GM12892 (cell line): ENCODE data around the gene AAK1.

Experiments used
- POLR2A ChIP-seq: IDR thresholded peaks from 2 replicates; pipeline ENCODE4 v1.6.1; 2011; ENCODE audit warnings: low read depth, low read length, control low read depth
- POLR2AphosphoS5 ChIP-seq: IDR thresholded peaks from 2 replicates; pipeline ENCODE4 v1.6.1; 2011; ENCODE audit warnings: low read depth, low read length, control low read depth
- TAF1 ChIP-seq: IDR thresholded peaks from 2 replicates; pipeline ENCODE4 v1.6.1; 2011; ENCODE audit warnings: low read depth, mild to moderate bottlenecking, control low read depth, low read length, borderline replicate concordance

GRCh38 chr2:69462780-69463179 lies 180.8 kb downstream of the AAK1 start:
- TF ChIP-seq POLR2AphosphoS5 = no peak
- TF ChIP-seq POLR2A = no peak
- TF ChIP-seq TAF1 = no peak
